Measurements from ENCODE around the gene CLINT1. TPM values are rescaled to one million over a fixed set of nuclear protein-coding genes. Genes with fewer than 3 reads are reported as not detected.

The CLINT1 gene
- total RNA-seq, 1 experiment from 2014 or later = 170 TPM

DNA sequence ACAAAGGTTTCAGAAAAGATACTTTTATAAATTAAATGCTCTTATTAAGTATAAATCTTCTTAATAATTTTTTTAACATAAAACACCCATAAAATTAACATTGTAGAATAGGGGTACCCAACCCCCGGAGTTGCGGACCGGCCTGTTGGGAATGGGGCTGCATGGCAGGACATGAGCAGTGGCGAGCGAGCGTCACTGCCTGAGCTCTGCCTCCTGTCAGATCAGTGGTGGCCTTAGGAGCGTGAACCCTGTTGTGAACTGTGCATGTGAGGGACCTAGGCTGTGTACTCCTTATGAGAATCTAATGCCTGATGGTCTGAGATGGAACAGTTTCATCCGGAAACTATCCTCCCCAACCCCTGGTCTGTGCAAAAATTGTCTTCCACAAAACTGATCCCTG, 35.3 kb downstream of the CLINT1 start:
- Mint-ChIP-seq H3K9me3 (ENCODE audit: unreplicated experiment) (no peaks in the 10 kb centered on the region), H3K36me3 (ENCODE audit: insufficient read depth, unreplicated experiment) (peaks cover 7% of the 10 kb centered on the region), H3K4me1 (ENCODE audit: insufficient read depth, unreplicated experiment) (peaks cover 36% of the 10 kb centered on the region), H3K27ac (ENCODE audit: low read depth, unreplicated experiment) (no peak overlapping the region), H3K4me3 (ENCODE audit: unreplicated experiment) (no peak overlapping the region), H3K27me3 (ENCODE audit: insufficient read depth, unreplicated experiment) (no peaks in the 10 kb centered on the region)
- ChIA-PET POLR2A (interaction anchor here (1.9 kb wide), 1 partner anchor 10 kb away, joined by 6 read pairs; no protein-coding TSS in a partner anchor), CTCF (interaction anchor here (1.0 to 2.3 kb wide), 6 partner anchors 8 to 235 kb away, joined by 4 to 13 read pairs (median 7); no protein-coding TSS in a partner anchor)
- no TSS peak for BruUV-seq (replicated peaks)
- intact Hi-C loops (cut with micrococcal nuclease) = loop anchor here (10.0 kb wide), 2 partner anchors 351 to 1281 kb away; no protein-coding TSS in a partner anchor
- no peak for DNase-seq (ENCODE audit: unreplicated experiment)
- no peak for TF ChIP-seq CTCF (IDR thresholded peaks at IDR 0.05; ENCODE audit: unreplicated experiment)

- CTCF ChIA-PET = interaction anchor here (0.7 to 2.3 kb wide), 11 partner anchors 9 to 1311 kb away, joined by 3 to 13 read pairs (median 6); no protein-coding TSS in a partner anchor
- Mint-ChIP-seq H3K4me1 (ENCODE audit: insufficient read depth, unreplicated experiment) (peaks cover 21% of the 10 kb centered on the region), H3K9me3 (ENCODE audit: unreplicated experiment) (no peaks in the 10 kb centered on the region), H3K4me3 (ENCODE audit: unreplicated experiment) (no peak overlapping the region), H3K27ac (ENCODE audit: low read depth, unreplicated experiment) (peak overlapping the region; percentile 61), H3K27me3 (ENCODE audit: insufficient read depth, unreplicated experiment) (no peaks in the 10 kb centered on the region), H3K36me3 (ENCODE audit: insufficient read depth, unreplicated experiment) (peaks cover 13% of the 10 kb centered on the region)
- no peak for TF ChIP-seq CTCF (IDR thresholded peaks at IDR 0.05; ENCODE audit: unreplicated experiment)
- no TSS peak for BruUV-seq (replicated peaks)
- DNase-seq (ENCODE audit: unreplicated experiment) = peak; percentile 18
- POLR2A ChIA-PET = interaction anchor here (0.7 to 1.9 kb wide), 5 partner anchors 12 to 1642 kb away, joined by 3 to 6 read pairs (median 5); partner anchors contain the start of gene CLINT1
- intact Hi-C loops (cut with micrococcal nuclease) = loop anchor here (1.0 to 10.0 kb wide), 4 partner anchors 35 to 1311 kb away; no protein-coding TSS in a partner anchor
These were observed 36.9 kb downstream of the CLINT1 start for GRCh38 chr5:157821822-157822622.

DNA sequence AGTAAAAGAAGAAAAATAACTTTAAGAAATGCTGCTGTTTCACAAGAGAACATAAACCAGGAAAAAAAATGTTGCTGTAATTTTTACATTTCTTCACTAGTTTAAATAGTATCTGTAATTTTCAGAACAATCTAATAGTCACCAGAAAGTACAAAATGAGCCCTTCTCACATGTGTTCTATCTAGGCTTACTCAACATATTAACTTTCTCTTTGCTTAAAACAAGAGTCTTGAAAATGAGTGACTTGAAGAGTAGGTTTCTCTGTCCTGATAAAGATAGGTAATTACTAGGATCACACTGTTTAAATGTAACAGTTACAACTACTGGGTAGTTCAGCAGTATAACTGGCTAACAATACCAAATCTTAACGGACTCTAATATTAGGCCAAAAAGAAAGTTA, 37.5 kb downstream of the CLINT1 start:
- H3K4me3 Mint-ChIP-seq (ENCODE audit: unreplicated experiment) = no peak overlapping the region
- peaks cover 21% of the 10 kb centered on the region for H3K4me1 Mint-ChIP-seq (ENCODE audit: insufficient read depth, unreplicated experiment)
- CTCF ChIA-PET = no interaction called here
- BruUV-seq (replicated peaks) = no TSS peak
- POLR2A ChIA-PET = no interaction called here
- no peak for DNase-seq (ENCODE audit: unreplicated experiment)
- H3K27me3 Mint-ChIP-seq (ENCODE audit: insufficient read depth, unreplicated experiment) = no peaks in the 10 kb centered on the region
- TF ChIP-seq CTCF (IDR thresholded peaks at IDR 0.05; ENCODE audit: unreplicated experiment) = no peak
- intact Hi-C loops (cut with micrococcal nuclease) = loop anchor here (1.0 to 10.0 kb wide), 4 partner anchors 35 to 1312 kb away; no protein-coding TSS in a partner anchor
- peaks cover 19% of the 10 kb centered on the region for H3K36me3 Mint-ChIP-seq (ENCODE audit: insufficient read depth, unreplicated experiment)
- peak overlapping the region; percentile 61 for H3K27ac Mint-ChIP-seq (ENCODE audit: low read depth, unreplicated experiment)
- no peaks in the 10 kb centered on the region for H3K9me3 Mint-ChIP-seq (ENCODE audit: unreplicated experiment)

GRCh38 chr5:157820593-157821252, 38.2 kb downstream of the CLINT1 start:
- no TSS peak for BruUV-seq (replicated peaks)
- CTCF ChIA-PET = interaction anchor here (0.6 to 4.4 kb wide), 32 partner anchors 8 to 1286 kb away, joined by 3 to 101 read pairs (median 4); partner anchors contain the start of gene CLINT1
- no peaks in the 10 kb centered on the region for H3K27me3 Mint-ChIP-seq (ENCODE audit: insufficient read depth, unreplicated experiment)
- intact Hi-C loops (cut with micrococcal nuclease) = loop anchor here (1.0 to 10.0 kb wide), 7 partner anchors 36 to 1313 kb away; no protein-coding TSS in a partner anchor
- H3K27ac Mint-ChIP-seq (ENCODE audit: low read depth, unreplicated experiment) = peak overlapping the region; percentile 61
- POLR2A ChIA-PET = interaction anchor here (0.7 to 1.8 kb wide), 3 partner anchors 9 to 128 kb away, joined by 3 to 7 read pairs (median 7); no protein-coding TSS in a partner anchor
- DNase-seq (ENCODE audit: unreplicated experiment) = peak; percentile 68
- H3K4me3 Mint-ChIP-seq (ENCODE audit: unreplicated experiment) = no peak overlapping the region
- H3K9me3 Mint-ChIP-seq (ENCODE audit: unreplicated experiment) = no peaks in the 10 kb centered on the region
- H3K36me3 Mint-ChIP-seq (ENCODE audit: insufficient read depth, unreplicated experiment) = peaks cover 22% of the 10 kb centered on the region
- peak; percentile 68 for TF ChIP-seq CTCF (IDR thresholded peaks at IDR 0.05; ENCODE audit: unreplicated experiment)
- H3K4me1 Mint-ChIP-seq (ENCODE audit: insufficient read depth, unreplicated experiment) = peaks cover 21% of the 10 kb centered on the region
